HG03135 (cell line): ENCODE measurements around the gene FAM13B.
A peak's percentile ranks its signal among the peaks of the same experiment; 100 is the strongest.
"Not testable (repeated sequence)": the region's sequence is repeated elsewhere in the genome, so short reads cannot be mapped to it uniquely, and the experiment has no call there.

Source experiments
- ATAC-seq: cut with Tn5 transposase; IDR thresholded peaks from one replicate; pipeline ENCODE4 v1.9.1; 2021; ENCODE audit warnings: mild to moderate bottlenecking, moderate library complexity; ENCODE audit not compliant: unreplicated experiment

Gene FAM13B

GRCh38 chr5:138035605-138036537 lies 3.0 kb upstream of the FAM13B start:
- ATAC-seq, result peak; percentile 32

- ATAC-seq, result no peak
Measured at GRCh38 chr5:138033907-138034306, 1.0 kb upstream of the FAM13B start.

GRCh38 chr5:138033386-138033808 lies 518 bp upstream of the FAM13B start:
- ATAC-seq, result peak; percentile 7

GRCh38 chr5:138032028-138032571 lies 779 bp downstream of the FAM13B start:
- ATAC-seq, result peak; percentile 29

GRCh38 chr5:138029944-138030343 lies 2.9 kb downstream of the FAM13B start:
- no peak for ATAC-seq

GRCh38 chr5:138029501-138029900 lies 3.4 kb downstream of the FAM13B start:
- ATAC-seq, result no peak

- ATAC-seq, result no peak
Measured at GRCh38 chr5:138028971-138029365, 3.9 kb downstream of the FAM13B start.

GRCh38 chr5:138028262-138028970 lies 4.5 kb downstream of the FAM13B start:
- not testable (repeated sequence) for ATAC-seq

GRCh38 chr5:138026793-138027192 lies 6.1 kb downstream of the FAM13B start:
- not testable (repeated sequence) for ATAC-seq

- no peak for ATAC-seq
Measured at GRCh38 chr5:138025285-138025684, 7.6 kb downstream of the FAM13B start.

- no peak for ATAC-seq
Measured at GRCh38 chr5:138024117-138024516, 8.8 kb downstream of the FAM13B start.

GRCh38 chr5:138022912-138023311 lies 10.0 kb downstream of the FAM13B start:
- no peak for ATAC-seq

- no peak for ATAC-seq
Measured at GRCh38 chr5:138021771-138022170, 11.1 kb downstream of the FAM13B start.

- ATAC-seq, result no peak
Measured at GRCh38 chr5:138018849-138019248, 14.0 kb downstream of the FAM13B start.

GRCh38 chr5:138015916-138016315 lies 17.0 kb downstream of the FAM13B start:
- ATAC-seq, result no peak

- ATAC-seq, result no peak
Measured at GRCh38 chr5:138011991-138012390, 20.9 kb downstream of the FAM13B start.

GRCh38 chr5:138000102-138000723 lies 32.7 kb downstream of the FAM13B start:
- no peak for ATAC-seq

- peak; percentile 64 for ATAC-seq
Measured at GRCh38 chr5:137997726-137998213, 35.1 kb downstream of the FAM13B start.

GRCh38 chr5:137995749-137996128 lies 37.1 kb downstream of the FAM13B start:
- ATAC-seq, result no peak

- no peak for ATAC-seq
Measured at GRCh38 chr5:137995077-137995748, 37.7 kb downstream of the FAM13B start.
